Erythroblast (primary cell): Measurements from ENCODE around the gene LRIG1.

Experiments used
- GATA1 ChIP-seq: IDR thresholded peaks from 2 replicates; pipeline ENCODE4 v1.6.1; 2011; ENCODE audit warnings: low read depth, mild to moderate bottlenecking, control low read depth, low read length, moderate library complexity
- POLR2A ChIP-seq: IDR thresholded peaks from 2 replicates; pipeline ENCODE4 v1.6.1; 2011; ENCODE audit warnings: mild to moderate bottlenecking, low read length

DNA sequence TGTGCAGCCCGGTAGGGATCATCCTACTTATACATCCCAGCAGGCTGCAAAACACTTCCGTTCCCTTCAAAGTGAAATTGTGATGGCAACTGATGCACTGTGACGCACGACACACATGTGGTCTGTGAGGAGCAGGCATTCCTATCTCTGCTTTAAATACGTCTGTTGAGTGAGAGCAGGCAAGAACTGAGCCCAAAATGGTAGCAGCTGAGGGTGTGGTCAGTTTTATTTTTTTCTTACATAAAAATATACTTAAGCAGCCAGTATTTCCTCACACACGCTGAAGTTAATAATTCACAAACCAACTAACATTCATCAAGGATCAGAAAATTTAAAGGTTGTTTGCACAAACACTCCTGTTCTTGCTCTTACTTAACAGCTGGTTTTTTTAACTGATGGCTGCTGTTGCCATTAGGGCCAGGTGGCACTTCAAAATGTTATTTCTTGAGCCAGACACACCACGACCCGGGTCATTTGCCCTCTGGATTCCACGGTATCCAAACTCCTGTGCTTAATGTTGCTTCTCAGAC lies 23.9 kb downstream of the LRIG1 start:
- no peak for TF ChIP-seq POLR2A
- TF ChIP-seq GATA1 = no peak
